Mesendoderm (in vitro differentiated cells): Measurements from ENCODE around the gene AKR1C4.
"Not testable (repeated sequence)": the region's sequence is repeated elsewhere in the genome, so short reads cannot be mapped to it uniquely, and the experiment has no call there.

Experiments
- DNase-seq: peaks from one replicate; pipeline ENCODE4 v3.0.0; 2013
- H2AK5ac ChIP-seq: 2 replicates; pipeline ENCODE4 v1.6.1; 2013; ENCODE audit warnings: low read length, inconsistent platforms
- H2BK120ac ChIP-seq: 2 replicates; pipeline ENCODE4 v1.6.1; 2013; ENCODE audit warnings: low read depth, mild to moderate bottlenecking, low read length, moderate library complexity, mixed read lengths
- H2BK15ac ChIP-seq: replicated peaks from 2 replicates; pipeline ENCODE4 v1.6.1; 2013; ENCODE audit warnings: low read depth, mild to moderate bottlenecking, moderate library complexity
- H2BK5ac ChIP-seq: 2 replicates; pipeline ENCODE4 v1.6.1; 2013; ENCODE audit warnings: low read length, inconsistent platforms
- H3K18ac ChIP-seq: 2 replicates; pipeline ENCODE4 v1.6.1; 2013; ENCODE audit warnings: mild to moderate bottlenecking, low read length, mixed read lengths
- H3K23ac ChIP-seq: one replicate; pipeline ENCODE4 v1.6.1; 2013; ENCODE audit warnings: low read length
- H3K27ac ChIP-seq: 2 replicates; pipeline ENCODE4 v1.5.1; 2013; ENCODE audit warnings: low read depth, mild to moderate bottlenecking, inconsistent platforms, low read length, moderate library complexity
- H3K27me3 ChIP-seq: 2 replicates; pipeline ENCODE4 v1.6.1; 2013; ENCODE audit warnings: low read length, control low read depth, mild to moderate bottlenecking, inconsistent platforms; ENCODE audit not compliant: insufficient read depth, poor library complexity
- H3K36me3 ChIP-seq: 2 replicates; pipeline ENCODE4 v1.6.1; 2013; ENCODE audit warnings: low read length, inconsistent platforms; ENCODE audit not compliant: control insufficient read depth, insufficient read depth
- H3K4ac ChIP-seq: one replicate; pipeline ENCODE4 v1.6.1; 2013; ENCODE audit warnings: low read depth, mild to moderate bottlenecking, low read length, moderate library complexity
- H3K4me1 ChIP-seq: 2 replicates; pipeline ENCODE4 v1.6.1; 2013; ENCODE audit warnings: low read depth, low read length, inconsistent platforms; ENCODE audit not compliant: control insufficient read depth
- H3K4me2 ChIP-seq: 2 replicates; pipeline ENCODE4 v1.6.1; 2013; ENCODE audit warnings: low read length
- H3K4me3 ChIP-seq: 2 replicates; pipeline ENCODE4 v1.5.1; 2013; ENCODE audit warnings: mild to moderate bottlenecking, low read length
- H3K56ac ChIP-seq: one replicate; pipeline ENCODE4 v1.6.1; 2013; ENCODE audit warnings: low read length
- H3K79me1 ChIP-seq: 2 replicates; pipeline ENCODE4 v1.6.1; 2013; ENCODE audit warnings: low read length, inconsistent platforms
- H3K79me2 ChIP-seq: 2 replicates; pipeline ENCODE4 v1.6.1; 2013; ENCODE audit warnings: mild to moderate bottlenecking, low read length; ENCODE audit not compliant: control insufficient read depth, insufficient read depth
- H3K9ac ChIP-seq: 2 replicates; pipeline ENCODE4 v1.6.1; 2013; ENCODE audit warnings: low read length, inconsistent platforms
- H4K5ac ChIP-seq: one replicate; pipeline ENCODE4 v1.6.1; 2013; ENCODE audit warnings: low read length
- H4K8ac ChIP-seq: one replicate; pipeline ENCODE4 v1.6.1; 2013; ENCODE audit warnings: low read depth, mild to moderate bottlenecking, control low read depth, low read length, moderate library complexity
- WGBS: extraction: QIAGEN DNeasy Blood & Tissue Kit; methylation state at CpG from one replicate; pipeline ENCODE4 v1.1.7; 2013; ENCODE audit warnings: low lambda C conversion rate, missing lambda C conversion rate; ENCODE audit not compliant: insufficient coverage; ENCODE audit errors: extremely low coverage; 5-methylcytosine and 5-hydroxymethylcytosine counted together

AKR1C4 gene

GRCh38 chr10:5243521-5243987 lies 46.9 kb downstream of the AKR1C4 start:
- no CpG with 5 or more reads among the region's 1 CpG for WGBS
- H3K4me1 ChIP-seq: no peaks in the 10 kb centered on the region
- H3K79me2 ChIP-seq: no peaks in the 10 kb centered on the region
- no peak overlapping the region for H3K27ac ChIP-seq
- no peak overlapping the region for H3K18ac ChIP-seq
- no peak overlapping the region for H3K23ac ChIP-seq
- no peak overlapping the region for H4K8ac ChIP-seq
- no peaks in the 10 kb centered on the region for H3K27me3 ChIP-seq
- H2AK5ac ChIP-seq: no peak overlapping the region
- H3K4me2 ChIP-seq: no peak overlapping the region
- H2BK15ac ChIP-seq: no peak overlapping the region
- no peak overlapping the region for H3K4me3 ChIP-seq
- no peaks in the 10 kb centered on the region for H3K36me3 ChIP-seq
- no peaks in the 10 kb centered on the region for H3K79me1 ChIP-seq
- no peak overlapping the region for H3K9ac ChIP-seq
- H4K5ac ChIP-seq: no peak overlapping the region
- H2BK120ac ChIP-seq: no peak overlapping the region
- no peak for DNase-seq
- no peak overlapping the region for H3K4ac ChIP-seq
- no peak overlapping the region for H2BK5ac ChIP-seq
- no peak overlapping the region for H3K56ac ChIP-seq

GRCh38 chr10:5252177-5253037 lies 55.8 kb downstream of the AKR1C4 start:
- Histone ChIP-seq H3K23ac (no peak overlapping the region), H3K36me3 (no peaks in the 10 kb centered on the region), H3K27me3 (no peaks in the 10 kb centered on the region), H3K79me2 (no peaks in the 10 kb centered on the region), H3K4me2 (no peak overlapping the region), H3K56ac (no peak overlapping the region), H2BK120ac (no peak overlapping the region), H3K79me1 (no peaks in the 10 kb centered on the region), H3K4me3 (no peak overlapping the region), H3K4ac (no peak overlapping the region), H2BK15ac (no peak overlapping the region), H3K4me1 (no peaks in the 10 kb centered on the region), H4K8ac (no peak overlapping the region), H3K9ac (no peak overlapping the region), H3K27ac (no peak overlapping the region), H4K5ac (no peak overlapping the region), H3K18ac (no peak overlapping the region), H2AK5ac (no peak overlapping the region), H2BK5ac (no peak overlapping the region)
- no CpG with 5 or more reads among the region's 8 CpGs for WGBS
- peak; percentile 60 for DNase-seq

GRCh38 chr10:5254488-5254887 lies 57.9 kb downstream of the AKR1C4 start:
- Histone ChIP-seq H3K23ac (no peak overlapping the region), H3K56ac (no peak overlapping the region), H3K27me3 (no peaks in the 10 kb centered on the region), H3K4me1 (no peaks in the 10 kb centered on the region), H2BK120ac (no peak overlapping the region), H3K18ac (no peak overlapping the region), H3K27ac (no peak overlapping the region), H2BK5ac (no peak overlapping the region), H4K8ac (no peak overlapping the region), H3K79me2 (no peaks in the 10 kb centered on the region), H3K9ac (no peak overlapping the region), H2AK5ac (no peak overlapping the region), H3K79me1 (no peaks in the 10 kb centered on the region), H3K4me3 (no peak overlapping the region), H4K5ac (no peak overlapping the region), H3K36me3 (no peaks in the 10 kb centered on the region), H3K4ac (no peak overlapping the region), H3K4me2 (no peak overlapping the region), H2BK15ac (no peak overlapping the region)
- WGBS: no CpG with 5 or more reads among the region's 4 CpGs
- no peak for DNase-seq

GRCh38 chr10:5257768-5258167 lies 61.1 kb downstream of the AKR1C4 start:
- DNase-seq, H3K4me1 ChIP-seq, H3K56ac ChIP-seq, H3K18ac ChIP-seq, H3K27me3 ChIP-seq, H2AK5ac ChIP-seq, H2BK120ac ChIP-seq, H3K79me2 ChIP-seq, H4K8ac ChIP-seq, H3K23ac ChIP-seq, H3K4me3 ChIP-seq, H3K36me3 ChIP-seq, H2BK15ac ChIP-seq, H3K9ac ChIP-seq, H3K4ac ChIP-seq, H4K5ac ChIP-seq, H3K4me2 ChIP-seq, H2BK5ac ChIP-seq, H3K79me1 ChIP-seq, H3K27ac ChIP-seq: not testable (repeated sequence)
- no CpG with 5 or more reads among the region's 3 CpGs for WGBS

GRCh38 chr10:5259132-5259951 lies 62.7 kb downstream of the AKR1C4 start:
- Histone ChIP-seq H2BK5ac (no peak overlapping the region), H3K18ac (no peak overlapping the region), H3K4me1 (no peaks in the 10 kb centered on the region), H3K27me3 (no peaks in the 10 kb centered on the region), H3K4me2 (no peak overlapping the region), H3K36me3 (no peaks in the 10 kb centered on the region), H3K27ac (no peak overlapping the region), H3K4ac (no peak overlapping the region), H3K9ac (no peak overlapping the region), H3K56ac (no peak overlapping the region), H3K23ac (no peak overlapping the region), H2BK120ac (no peak overlapping the region), H3K79me1 (no peaks in the 10 kb centered on the region), H2BK15ac (no peak overlapping the region), H2AK5ac (no peak overlapping the region), H3K79me2 (no peaks in the 10 kb centered on the region), H4K8ac (no peak overlapping the region), H3K4me3 (no peak overlapping the region), H4K5ac (no peak overlapping the region)
- no peak for DNase-seq
- no CpG with 5 or more reads among the region's 6 CpGs for WGBS
